ENCODE results near the gene SPATA31D1. TPM values are rescaled to one million over a fixed set of nuclear protein-coding genes. Genes with fewer than 3 reads are reported as not detected.

SPATA31D1 gene
- total RNA-seq, 1 donor from 2014 or later, result not detected

DNA sequence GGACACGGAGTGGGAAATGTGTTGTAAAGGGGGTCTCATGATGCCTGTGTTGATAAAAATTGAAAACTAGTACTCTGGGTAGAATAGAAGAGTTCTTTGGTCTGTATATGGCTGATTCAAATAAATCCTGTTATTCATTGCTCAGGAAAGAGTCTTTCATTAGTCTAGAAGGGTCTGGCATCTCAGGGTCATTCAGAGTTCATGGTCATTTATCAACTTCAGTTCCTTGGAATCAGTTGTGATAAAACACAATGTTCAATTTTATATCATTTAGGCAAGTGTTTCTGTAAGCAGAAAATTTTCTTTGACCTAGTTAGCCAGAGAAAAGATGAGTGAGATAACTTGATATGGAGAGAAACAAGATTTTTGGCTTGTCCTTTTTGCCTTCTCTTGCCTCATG lies 36.3 kb downstream of the SPATA31D1 start:
- Mint-ChIP-seq H3K4me1 (ENCODE audit: unreplicated experiment) (peaks cover 14% of the 10 kb centered on the region), H3K36me3 (no peaks in the 10 kb centered on the region), H3K4me3 (no peak overlapping the region), H3K27me3 (no peaks in the 10 kb centered on the region), H3K27ac (no peak overlapping the region), H3K9me3 (peaks cover 6% of the 10 kb centered on the region)
- TF ChIP-seq, protein P1, sequence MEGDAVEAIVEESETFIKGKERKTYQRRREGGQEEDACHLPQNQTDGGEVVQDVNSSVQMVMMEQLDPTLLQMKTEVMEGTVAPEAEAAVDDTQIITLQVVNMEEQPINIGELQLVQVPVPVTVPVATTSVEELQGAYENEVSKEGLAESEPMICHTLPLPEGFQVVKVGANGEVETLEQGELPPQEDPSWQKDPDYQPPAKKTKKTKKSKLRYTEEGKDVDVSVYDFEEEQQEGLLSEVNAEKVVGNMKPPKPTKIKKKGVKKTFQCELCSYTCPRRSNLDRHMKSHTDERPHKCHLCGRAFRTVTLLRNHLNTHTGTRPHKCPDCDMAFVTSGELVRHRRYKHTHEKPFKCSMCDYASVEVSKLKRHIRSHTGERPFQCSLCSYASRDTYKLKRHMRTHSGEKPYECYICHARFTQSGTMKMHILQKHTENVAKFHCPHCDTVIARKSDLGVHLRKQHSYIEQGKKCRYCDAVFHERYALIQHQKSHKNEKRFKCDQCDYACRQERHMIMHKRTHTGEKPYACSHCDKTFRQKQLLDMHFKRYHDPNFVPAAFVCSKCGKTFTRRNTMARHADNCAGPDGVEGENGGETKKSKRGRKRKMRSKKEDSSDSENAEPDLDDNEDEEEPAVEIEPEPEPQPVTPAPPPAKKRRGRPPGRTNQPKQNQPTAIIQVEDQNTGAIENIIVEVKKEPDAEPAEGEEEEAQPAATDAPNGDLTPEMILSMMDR (conservative IDR thresholded peaks at IDR 0.05), result no peak
- DNase-seq (ENCODE audit: extremely low spot score, unreplicated experiment), result no peak

DNA sequence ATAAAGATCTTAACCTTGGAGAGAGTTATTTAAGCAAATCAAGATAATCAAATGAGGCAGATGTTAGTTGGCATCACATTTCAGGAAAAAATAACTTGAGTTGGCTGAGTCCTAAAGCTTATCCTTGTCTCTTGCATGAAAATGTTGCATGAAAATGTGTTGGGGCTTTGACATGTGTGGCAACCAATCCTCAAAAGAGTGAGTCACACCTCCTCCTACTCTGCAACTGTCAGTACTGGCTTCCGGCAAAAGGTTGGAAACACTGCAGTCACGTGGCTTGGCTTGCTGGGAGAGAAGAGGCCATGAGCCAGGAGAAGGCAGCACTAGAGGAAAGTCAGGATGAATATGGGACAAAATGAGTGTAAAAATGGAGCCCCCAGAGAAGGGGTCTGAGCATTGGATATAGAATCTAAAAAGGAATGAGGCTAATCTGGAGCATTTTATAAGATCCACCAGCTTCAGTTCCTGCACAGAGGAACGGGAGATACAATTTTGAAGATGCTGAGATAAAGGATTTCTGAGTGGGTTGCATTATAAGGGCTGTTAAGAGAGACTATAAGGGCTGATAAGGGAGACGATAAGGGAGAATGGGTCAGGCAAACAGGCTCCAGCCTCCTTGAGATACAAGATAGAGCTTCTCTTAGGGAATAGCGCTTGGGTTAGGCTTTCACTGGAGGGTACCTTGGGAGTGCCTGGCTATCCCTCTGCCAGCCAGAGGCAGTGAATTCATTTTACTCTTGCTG lies 43.1 kb downstream of the SPATA31D1 start:
- Mint-ChIP-seq H3K4me3 (peak overlapping the region; percentile 6), H3K27me3 (peaks cover 3% of the 10 kb centered on the region), H3K4me1 (ENCODE audit: unreplicated experiment) (peaks cover 9% of the 10 kb centered on the region), H3K27ac (peak overlapping the region; percentile 66), H3K36me3 (no peaks in the 10 kb centered on the region), H3K9me3 (peaks cover 4% of the 10 kb centered on the region)
- TF ChIP-seq, protein P1 (conservative IDR thresholded peaks at IDR 0.05), result no peak
- DNase-seq (ENCODE audit: extremely low spot score, unreplicated experiment), result no peak

DNA sequence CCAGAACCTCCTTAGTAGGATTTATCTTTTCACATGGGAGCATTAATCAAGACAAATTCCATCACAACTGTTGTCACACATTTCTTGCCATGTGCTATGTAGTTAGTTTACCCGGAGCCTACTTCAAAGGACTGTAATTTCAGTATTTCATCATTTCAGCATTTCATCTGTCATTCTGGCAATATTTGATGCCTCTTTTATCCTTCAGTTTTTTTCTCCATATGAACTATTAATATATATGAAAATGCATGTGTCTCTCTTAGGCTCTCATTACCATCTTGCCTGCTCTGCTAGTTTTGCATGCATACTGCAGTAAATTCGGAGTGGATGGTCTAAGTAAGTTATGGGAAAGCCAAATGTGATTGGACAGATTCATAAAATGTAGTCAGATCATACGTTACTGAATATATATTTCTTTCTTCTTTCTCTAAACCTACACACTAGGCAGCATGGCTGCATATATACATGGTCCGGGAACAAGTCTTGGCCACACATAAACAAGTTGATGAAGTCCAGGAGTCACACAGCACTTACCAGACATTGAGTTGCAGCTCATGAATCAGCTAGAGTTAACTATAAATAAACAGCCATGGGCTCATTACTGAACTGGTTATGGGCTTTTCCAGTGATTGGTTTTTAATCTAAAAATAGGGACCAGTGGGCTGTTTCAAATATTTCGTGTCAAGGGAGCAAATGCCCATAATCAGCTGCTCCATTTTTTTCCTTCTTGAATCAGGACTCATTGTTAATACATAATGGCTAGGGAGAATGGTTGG lies 46.6 kb downstream of the SPATA31D1 start:
- Mint-ChIP-seq H3K4me3 (no peak overlapping the region), H3K27me3 (peaks cover 3% of the 10 kb centered on the region), H3K36me3 (no peaks in the 10 kb centered on the region), H3K9me3 (peaks cover 4% of the 10 kb centered on the region), H3K27ac (no peak overlapping the region), H3K4me1 (ENCODE audit: unreplicated experiment) (peaks cover 9% of the 10 kb centered on the region)
- TF ChIP-seq, protein P1 (conservative IDR thresholded peaks at IDR 0.05), result no peak
- no peak for DNase-seq (ENCODE audit: extremely low spot score, unreplicated experiment)

DNA sequence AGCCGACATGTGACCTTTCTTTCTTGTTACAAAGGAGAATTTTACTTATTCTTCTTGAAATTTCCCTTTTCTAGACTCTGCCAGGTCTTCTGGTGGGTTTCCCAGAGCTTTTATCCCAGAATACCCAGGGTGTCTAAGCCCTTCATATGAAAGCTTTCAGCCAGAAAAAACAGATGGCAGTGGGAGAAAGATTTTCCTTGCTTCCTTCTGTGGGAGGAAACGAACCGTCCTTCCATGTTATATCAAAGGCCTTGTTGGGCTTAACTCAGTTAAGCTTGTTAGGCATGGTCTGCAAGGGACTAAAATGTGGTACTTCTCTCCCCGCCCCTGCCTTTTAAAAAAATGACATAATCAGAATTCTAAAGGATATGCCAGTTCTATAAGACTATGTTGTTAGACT lies 47.5 kb downstream of the SPATA31D1 start:
- no peak overlapping the region for H3K27ac Mint-ChIP-seq
- peaks cover 9% of the 10 kb centered on the region for H3K4me1 Mint-ChIP-seq (ENCODE audit: unreplicated experiment)
- H3K4me3 Mint-ChIP-seq, result no peak overlapping the region
- DNase-seq (ENCODE audit: extremely low spot score, unreplicated experiment), result no peak
- TF ChIP-seq, protein P1 (conservative IDR thresholded peaks at IDR 0.05), result no peak
- H3K9me3 Mint-ChIP-seq, result peaks cover 4% of the 10 kb centered on the region
- peaks cover 3% of the 10 kb centered on the region for H3K27me3 Mint-ChIP-seq
- H3K36me3 Mint-ChIP-seq, result no peaks in the 10 kb centered on the region

DNA sequence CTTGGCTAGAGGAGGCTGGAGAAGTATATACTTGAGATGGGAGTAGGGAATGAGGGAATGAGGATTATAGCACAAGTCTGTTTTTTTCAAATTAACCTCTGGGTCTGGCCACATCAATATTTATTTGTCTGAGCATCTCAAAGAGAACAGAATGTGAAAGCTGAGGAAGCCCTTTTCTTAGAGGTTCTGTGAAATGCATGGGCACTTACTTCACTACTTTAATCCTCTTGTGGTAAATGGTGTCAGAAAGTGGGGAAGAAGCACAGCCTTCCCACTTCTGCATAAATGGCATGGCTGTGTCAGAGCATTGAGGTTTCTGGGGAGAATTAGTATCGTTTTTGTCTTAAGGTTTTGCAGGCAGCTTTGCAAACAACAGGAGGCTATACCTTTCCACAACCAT lies 48.6 kb downstream of the SPATA31D1 start:
- H3K9me3 Mint-ChIP-seq, result peaks cover 5% of the 10 kb centered on the region
- TF ChIP-seq, protein P1 (conservative IDR thresholded peaks at IDR 0.05), result no peak
- no peaks in the 10 kb centered on the region for H3K4me1 Mint-ChIP-seq (ENCODE audit: unreplicated experiment)
- H3K4me3 Mint-ChIP-seq, result no peak overlapping the region
- H3K36me3 Mint-ChIP-seq, result no peaks in the 10 kb centered on the region
- no peaks in the 10 kb centered on the region for H3K27me3 Mint-ChIP-seq
- H3K27ac Mint-ChIP-seq, result no peak overlapping the region
- DNase-seq (ENCODE audit: extremely low spot score, unreplicated experiment), result no peak
